Epithelial cell of proximal tubule (primary cell): ENCODE data around the gene SBNO1. TPM values are rescaled to one million over a fixed set of nuclear protein-coding genes. Genes with fewer than 3 reads are reported as not detected.

Source experiments
- DNase-seq: peaks from one replicate; pipeline ENCODE4 v3.0.0-alpha.2; 2011; ENCODE audit warnings: low read depth
- H3K4me3 ChIP-seq: 2 replicates; pipeline ENCODE4 v1.5.1; 2011; ENCODE audit warnings: low read depth, mild to moderate bottlenecking, low read length
- total RNA-seq: library from RNA; depleted of rRNA; stranded (reverse); fragments of >200 nt; gene quantifications from 2 replicates; pipeline ENCODE4 v1.2.3, GENCODE V29; 2015
- TF ChIP-seq, protein P1 (sequence below): conservative IDR thresholded peaks from 2 replicates; pipeline ENCODE4 v1.5.1; 2012; ENCODE audit warnings: low read depth, mild to moderate bottlenecking, low read length

The SBNO1 gene
- total RNA-seq, 1 donor from 2014 or later = 17.8 TPM

GRCh38 chr12:123391546-123392343, 27.1 kb upstream of the SBNO1 start:
- no peak for DNase-seq
- no peak overlapping the region for H3K4me3 ChIP-seq
- TF ChIP-seq, protein P1, sequence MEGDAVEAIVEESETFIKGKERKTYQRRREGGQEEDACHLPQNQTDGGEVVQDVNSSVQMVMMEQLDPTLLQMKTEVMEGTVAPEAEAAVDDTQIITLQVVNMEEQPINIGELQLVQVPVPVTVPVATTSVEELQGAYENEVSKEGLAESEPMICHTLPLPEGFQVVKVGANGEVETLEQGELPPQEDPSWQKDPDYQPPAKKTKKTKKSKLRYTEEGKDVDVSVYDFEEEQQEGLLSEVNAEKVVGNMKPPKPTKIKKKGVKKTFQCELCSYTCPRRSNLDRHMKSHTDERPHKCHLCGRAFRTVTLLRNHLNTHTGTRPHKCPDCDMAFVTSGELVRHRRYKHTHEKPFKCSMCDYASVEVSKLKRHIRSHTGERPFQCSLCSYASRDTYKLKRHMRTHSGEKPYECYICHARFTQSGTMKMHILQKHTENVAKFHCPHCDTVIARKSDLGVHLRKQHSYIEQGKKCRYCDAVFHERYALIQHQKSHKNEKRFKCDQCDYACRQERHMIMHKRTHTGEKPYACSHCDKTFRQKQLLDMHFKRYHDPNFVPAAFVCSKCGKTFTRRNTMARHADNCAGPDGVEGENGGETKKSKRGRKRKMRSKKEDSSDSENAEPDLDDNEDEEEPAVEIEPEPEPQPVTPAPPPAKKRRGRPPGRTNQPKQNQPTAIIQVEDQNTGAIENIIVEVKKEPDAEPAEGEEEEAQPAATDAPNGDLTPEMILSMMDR = no peak

DNA sequence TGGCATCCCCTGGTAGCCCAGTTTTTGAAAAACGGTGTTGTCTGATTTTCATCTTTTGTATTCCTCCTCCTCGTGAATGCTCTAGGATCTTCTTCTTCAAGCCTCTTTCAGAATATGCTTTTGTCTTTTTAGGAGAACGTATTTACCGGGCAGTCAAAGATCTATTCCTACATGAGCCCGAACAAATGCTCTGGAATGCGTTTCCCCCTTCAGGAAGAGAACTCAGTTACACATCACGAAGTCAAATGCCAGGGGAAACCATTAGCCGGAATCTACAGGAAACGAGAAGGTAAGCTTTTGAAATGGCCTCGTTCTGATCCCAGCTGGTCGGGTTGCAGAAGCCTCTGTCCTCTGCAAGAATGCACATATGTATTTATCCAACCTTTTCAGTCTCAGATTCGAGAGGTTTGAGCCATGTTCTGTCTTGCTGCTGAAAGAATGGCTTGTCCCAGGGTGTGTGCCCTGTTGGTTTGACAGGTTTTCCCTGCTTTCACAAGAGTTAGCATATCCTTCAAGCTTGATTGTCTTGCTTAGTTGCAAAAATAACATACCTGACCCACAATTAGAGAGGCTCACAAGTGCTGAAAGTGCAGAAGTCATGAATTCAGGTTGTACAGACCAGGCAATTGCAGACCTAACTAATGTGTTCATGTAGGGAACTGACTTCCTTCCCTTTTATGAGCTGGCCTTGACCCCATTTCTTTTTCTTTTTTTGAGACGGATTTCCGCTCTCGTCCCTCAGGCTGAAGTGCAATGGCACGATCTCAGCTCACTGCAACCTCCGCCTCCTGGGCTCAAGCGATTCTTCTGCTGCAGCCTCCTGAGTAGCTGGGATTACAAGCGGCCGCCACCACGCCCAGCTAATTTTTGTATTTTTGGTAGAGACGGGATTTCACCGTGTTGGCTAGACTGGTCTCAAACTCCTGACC, 26.1 kb upstream of the SBNO1 start:
- H3K4me3 ChIP-seq = peak overlapping the region; percentile 74
- TF ChIP-seq, protein P1 = no peak
- no peak for DNase-seq

GRCh38 chr12:123389560-123390351, 25.1 kb upstream of the SBNO1 start:
- TF ChIP-seq, protein P1 = no peak
- no peak for DNase-seq
- peak overlapping the region; percentile 74 for H3K4me3 ChIP-seq

DNA sequence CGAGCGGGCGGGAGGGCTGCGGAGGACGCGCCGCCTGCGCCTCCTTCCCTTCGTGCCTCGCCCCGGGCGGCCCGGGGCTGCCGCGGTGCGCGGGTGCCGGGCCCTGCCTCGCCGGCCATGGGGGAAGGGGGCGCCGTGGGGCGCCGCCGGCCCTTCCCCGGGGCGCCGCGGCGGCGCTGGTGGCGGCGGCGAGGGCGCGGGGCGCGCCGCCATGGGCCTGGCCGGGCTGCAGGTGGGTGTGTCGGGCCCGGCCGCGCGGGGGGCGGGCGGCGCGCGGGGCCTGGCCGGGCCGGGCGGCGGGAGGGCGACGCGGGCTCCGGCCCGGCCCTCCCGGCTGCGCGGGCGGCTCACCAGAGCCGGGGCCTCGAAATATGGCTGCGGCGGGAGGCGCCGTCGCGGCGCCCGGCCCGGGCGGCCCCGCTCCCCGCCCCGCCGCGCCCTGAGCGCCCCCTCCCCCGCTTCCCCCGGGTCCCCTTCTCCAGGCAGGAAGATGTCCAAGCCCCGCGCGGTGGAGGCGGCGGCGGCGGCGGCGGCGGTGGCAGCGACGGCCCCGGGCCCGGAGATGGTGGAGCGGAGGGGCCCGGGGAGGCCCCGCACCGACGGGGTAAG, 24.4 kb upstream of the SBNO1 start:
- H3K4me3 ChIP-seq = peak overlapping the region; percentile 74
- TF ChIP-seq, protein P1 = no peak
- DNase-seq = no peak

GRCh38 chr12:123388177-123388950, 23.7 kb upstream of the SBNO1 start:
- TF ChIP-seq, protein P1 = no peak
- H3K4me3 ChIP-seq = peak overlapping the region; percentile 71
- no peak for DNase-seq
